GM23338 (cell line): Measurements from ENCODE around the gene MTARC1.
A peak's percentile ranks its signal among the peaks of the same experiment; 100 is the strongest.

Experiments
- CREB1 ChIP-seq: fragments of 250-450 bp; sonication (Bioruptor Pico); IDR thresholded peaks from 2 replicates; pipeline ENCODE4 v1.5.0; 2020; ENCODE audit warnings: low read depth, mild to moderate bottlenecking, moderate library complexity
- EZH2 ChIP-seq: fragments of 200-600 bp; sonication (generic); IDR thresholded peaks from one replicate; pipeline ENCODE4 v1.8.0; 2017; ENCODE audit warnings: antibody characterized with exemption, mild to moderate bottlenecking, low read depth; ENCODE audit not compliant: unreplicated experiment
- EZH2phosphoT487 ChIP-seq: fragments of 200-600 bp; sonication (generic); IDR thresholded peaks from one replicate; pipeline ENCODE4 v1.8.1; 2018; ENCODE audit warnings: antibody characterized with exemption; ENCODE audit not compliant: unreplicated experiment
- NANOG ChIP-seq: IDR thresholded peaks from 2 replicates; pipeline ENCODE4 v1.6.1; 2016; ENCODE audit warnings: antibody characterized with exemption, borderline replicate concordance
- POLR2AphosphoS5 ChIP-seq: IDR thresholded peaks from 2 replicates; pipeline ENCODE4 v1.6.1; 2016; ENCODE audit warnings: antibody characterized with exemption, low read depth
- ZNF331 ChIP-seq: fragments of 250-450 bp; sonication (Bioruptor Pico); IDR thresholded peaks from 2 replicates; pipeline ENCODE4 v1.5.0; 2020; ENCODE audit warnings: low read depth, mild to moderate bottlenecking, moderate library complexity
- TF ChIP-seq, protein P1 (sequence below), 2 experiments: fragments of 200-600 bp in 1 of 2; sonication (generic) in 1 of 2; conservative IDR thresholded peaks; 2 replicates each; pipeline versions ENCODE4 v1.5.1 to v1.6.1; 2016 to 2017; ENCODE audit warnings: antibody characterized with exemption in 2 of 2, low read depth in 2 of 2, mild to moderate bottlenecking in 2 of 2, moderate library complexity in 1 of 2
- TF ChIP-seq, protein P2 (sequence below): IDR thresholded peaks from one replicate; pipeline ENCODE4 v1.6.1; 2018; ENCODE audit warnings: antibody characterized with exemption; ENCODE audit not compliant: unreplicated experiment
- TF ChIP-seq, protein P3 (sequence below): IDR thresholded peaks from 2 replicates; pipeline ENCODE4 v1.6.1; 2016; ENCODE audit warnings: antibody characterized with exemption

DNA sequence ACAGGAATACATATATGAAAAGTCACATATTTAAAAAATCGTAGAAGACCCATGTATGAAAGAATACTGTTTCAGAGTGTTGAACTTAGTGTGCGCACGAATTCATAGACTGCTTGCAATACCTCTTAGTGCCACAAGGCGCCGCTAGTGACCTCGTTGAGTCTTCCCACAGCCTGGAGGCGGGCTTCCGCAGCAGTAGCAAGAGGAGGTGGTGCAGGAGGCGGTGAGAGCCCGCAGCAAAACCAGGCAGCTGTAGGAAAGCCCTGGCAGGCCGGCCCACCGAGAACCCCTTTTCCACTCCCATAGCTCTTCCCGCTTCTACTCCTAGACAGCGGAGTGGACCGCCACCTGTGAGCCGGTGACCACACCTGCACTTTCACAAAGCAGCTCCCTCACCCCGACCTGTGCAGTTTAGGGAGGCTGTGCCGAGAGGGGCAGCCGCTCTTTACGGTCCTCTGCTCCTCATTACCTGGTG lies 23.5 kb downstream of the MTARC1 start:
- TF ChIP-seq, protein P1, sequence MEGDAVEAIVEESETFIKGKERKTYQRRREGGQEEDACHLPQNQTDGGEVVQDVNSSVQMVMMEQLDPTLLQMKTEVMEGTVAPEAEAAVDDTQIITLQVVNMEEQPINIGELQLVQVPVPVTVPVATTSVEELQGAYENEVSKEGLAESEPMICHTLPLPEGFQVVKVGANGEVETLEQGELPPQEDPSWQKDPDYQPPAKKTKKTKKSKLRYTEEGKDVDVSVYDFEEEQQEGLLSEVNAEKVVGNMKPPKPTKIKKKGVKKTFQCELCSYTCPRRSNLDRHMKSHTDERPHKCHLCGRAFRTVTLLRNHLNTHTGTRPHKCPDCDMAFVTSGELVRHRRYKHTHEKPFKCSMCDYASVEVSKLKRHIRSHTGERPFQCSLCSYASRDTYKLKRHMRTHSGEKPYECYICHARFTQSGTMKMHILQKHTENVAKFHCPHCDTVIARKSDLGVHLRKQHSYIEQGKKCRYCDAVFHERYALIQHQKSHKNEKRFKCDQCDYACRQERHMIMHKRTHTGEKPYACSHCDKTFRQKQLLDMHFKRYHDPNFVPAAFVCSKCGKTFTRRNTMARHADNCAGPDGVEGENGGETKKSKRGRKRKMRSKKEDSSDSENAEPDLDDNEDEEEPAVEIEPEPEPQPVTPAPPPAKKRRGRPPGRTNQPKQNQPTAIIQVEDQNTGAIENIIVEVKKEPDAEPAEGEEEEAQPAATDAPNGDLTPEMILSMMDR (conservative IDR thresholded peaks at IDR 0.05; ENCODE audit: low read depth in 2 of 2) = peak; percentile 81 to 94
- TF ChIP-seq EZH2 (no peak), POLR2AphosphoS5 (no peak), ZNF331 (CRISPR knock-in tag) (no peak), CREB1 (CRISPR knock-in tag) (0 out of 2 replicates have a peak, but pooled peaks have one; percentile 8), NANOG (no peak), EZH2phosphoT487 (no peak)
- TF ChIP-seq, protein P2, sequence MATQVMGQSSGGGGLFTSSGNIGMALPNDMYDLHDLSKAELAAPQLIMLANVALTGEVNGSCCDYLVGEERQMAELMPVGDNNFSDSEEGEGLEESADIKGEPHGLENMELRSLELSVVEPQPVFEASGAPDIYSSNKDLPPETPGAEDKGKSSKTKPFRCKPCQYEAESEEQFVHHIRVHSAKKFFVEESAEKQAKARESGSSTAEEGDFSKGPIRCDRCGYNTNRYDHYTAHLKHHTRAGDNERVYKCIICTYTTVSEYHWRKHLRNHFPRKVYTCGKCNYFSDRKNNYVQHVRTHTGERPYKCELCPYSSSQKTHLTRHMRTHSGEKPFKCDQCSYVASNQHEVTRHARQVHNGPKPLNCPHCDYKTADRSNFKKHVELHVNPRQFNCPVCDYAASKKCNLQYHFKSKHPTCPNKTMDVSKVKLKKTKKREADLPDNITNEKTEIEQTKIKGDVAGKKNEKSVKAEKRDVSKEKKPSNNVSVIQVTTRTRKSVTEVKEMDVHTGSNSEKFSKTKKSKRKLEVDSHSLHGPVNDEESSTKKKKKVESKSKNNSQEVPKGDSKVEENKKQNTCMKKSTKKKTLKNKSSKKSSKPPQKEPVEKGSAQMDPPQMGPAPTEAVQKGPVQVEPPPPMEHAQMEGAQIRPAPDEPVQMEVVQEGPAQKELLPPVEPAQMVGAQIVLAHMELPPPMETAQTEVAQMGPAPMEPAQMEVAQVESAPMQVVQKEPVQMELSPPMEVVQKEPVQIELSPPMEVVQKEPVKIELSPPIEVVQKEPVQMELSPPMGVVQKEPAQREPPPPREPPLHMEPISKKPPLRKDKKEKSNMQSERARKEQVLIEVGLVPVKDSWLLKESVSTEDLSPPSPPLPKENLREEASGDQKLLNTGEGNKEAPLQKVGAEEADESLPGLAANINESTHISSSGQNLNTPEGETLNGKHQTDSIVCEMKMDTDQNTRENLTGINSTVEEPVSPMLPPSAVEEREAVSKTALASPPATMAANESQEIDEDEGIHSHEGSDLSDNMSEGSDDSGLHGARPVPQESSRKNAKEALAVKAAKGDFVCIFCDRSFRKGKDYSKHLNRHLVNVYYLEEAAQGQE = no peak
- TF ChIP-seq, protein P3, sequence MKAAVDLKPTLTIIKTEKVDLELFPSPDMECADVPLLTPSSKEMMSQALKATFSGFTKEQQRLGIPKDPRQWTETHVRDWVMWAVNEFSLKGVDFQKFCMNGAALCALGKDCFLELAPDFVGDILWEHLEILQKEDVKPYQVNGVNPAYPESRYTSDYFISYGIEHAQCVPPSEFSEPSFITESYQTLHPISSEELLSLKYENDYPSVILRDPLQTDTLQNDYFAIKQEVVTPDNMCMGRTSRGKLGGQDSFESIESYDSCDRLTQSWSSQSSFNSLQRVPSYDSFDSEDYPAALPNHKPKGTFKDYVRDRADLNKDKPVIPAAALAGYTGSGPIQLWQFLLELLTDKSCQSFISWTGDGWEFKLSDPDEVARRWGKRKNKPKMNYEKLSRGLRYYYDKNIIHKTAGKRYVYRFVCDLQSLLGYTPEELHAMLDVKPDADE = no peak
